GM12891 (cell line): Measurements from ENCODE around the gene NAT10.

ENCODE experiments used
- DNase-seq: peaks from one replicate; pipeline ENCODE4 v3.0.0; 2011; ENCODE audit warnings: low spot score; ENCODE audit not compliant: insufficient read length
- FAIRE-seq: peaks from 2 replicates; lab custom pipeline; 2011; peaks lifted over from hg19 to GRCh38; lab: Jason Lieb, UNC
- PAX5 ChIP-seq: IDR thresholded peaks from 2 replicates; pipeline ENCODE4 v1.6.1; 2011; ENCODE audit warnings: low read length, moderate library complexity, mild to moderate bottlenecking; ENCODE audit not compliant: insufficient read depth, severe bottlenecking
- POLR2A ChIP-seq: IDR thresholded peaks from 2 replicates; pipeline ENCODE4 v1.6.1; 2011; ENCODE audit warnings: low read depth, low read length, control low read depth
- POLR2AphosphoS5 ChIP-seq: IDR thresholded peaks from 2 replicates; pipeline ENCODE4 v1.6.1; 2011; ENCODE audit warnings: low read depth, low read length, control low read depth
- POU2F2 ChIP-seq: IDR thresholded peaks from 2 replicates; pipeline ENCODE4 v1.6.1; 2011; ENCODE audit warnings: low read depth, mild to moderate bottlenecking, control low read depth, low read length, moderate library complexity
- SPI1 ChIP-seq: IDR thresholded peaks from 2 replicates; pipeline ENCODE4 v1.6.1; 2011; ENCODE audit warnings: low read depth, low read length, control low read depth
- TAF1 ChIP-seq: IDR thresholded peaks from 2 replicates; pipeline ENCODE4 v1.6.1; 2011; ENCODE audit warnings: low read depth, low read length, control low read depth

Gene NAT10

GRCh38 chr11:34184505-34185015 lies 79.1 kb downstream of the NAT10 start:
- TF ChIP-seq POLR2AphosphoS5 (no peak), SPI1 (no peak), TAF1 (no peak), PAX5 (no peak), POU2F2 (no peak), POLR2A (no peak)
- FAIRE-seq (no peak), DNase-seq (no peak)

- no peak for FAIRE-seq
- TF ChIP-seq TAF1 = no peak
- TF ChIP-seq POU2F2 = no peak
- no peak for TF ChIP-seq SPI1
- TF ChIP-seq POLR2AphosphoS5 = no peak
- no peak for TF ChIP-seq PAX5
Measured at GRCh38 chr11:34185926-34186841, 80.8 kb downstream of the NAT10 start.

GRCh38 chr11:34188181-34188580 lies 82.8 kb downstream of the NAT10 start:
- FAIRE-seq (no peak), DNase-seq (no peak)
- TF ChIP-seq POU2F2 (no peak), POLR2AphosphoS5 (no peak), TAF1 (no peak), POLR2A (no peak), SPI1 (no peak), PAX5 (no peak)

More at GRCh38 chr11:34185926-34186841, 80.8 kb downstream of the NAT10 start:
- DNase-seq = no peak

GRCh38 chr11:34189191-34189590 lies 83.8 kb downstream of the NAT10 start:
- TF ChIP-seq POLR2AphosphoS5 (no peak), PAX5 (no peak), SPI1 (no peak), POU2F2 (no peak), POLR2A (no peak), TAF1 (no peak)
- FAIRE-seq (no peak), DNase-seq (no peak)

GRCh38 chr11:34190192-34191139 lies 85.0 kb downstream of the NAT10 start:
- no peak for FAIRE-seq
- TF ChIP-seq POLR2AphosphoS5 (no peak), TAF1 (no peak), PAX5 (no peak)
- no peak for DNase-seq

- DNase-seq (no peak), FAIRE-seq (no peak)
- TF ChIP-seq SPI1 (no peak), POLR2A (no peak), POU2F2 (no peak), PAX5 (no peak), POLR2AphosphoS5 (no peak)
Measured at GRCh38 chr11:34191578-34191977, 86.1 kb downstream of the NAT10 start.

GRCh38 chr11:34192481-34193401 lies 87.3 kb downstream of the NAT10 start:
- FAIRE-seq (no peak), DNase-seq (no peak)
- TF ChIP-seq POLR2AphosphoS5 (no peak), TAF1 (no peak), SPI1 (no peak), PAX5 (no peak), POU2F2 (no peak), POLR2A (no peak)
